ENCODE measurements around the gene SHANK1. TPM values are rescaled to one million over a fixed set of nuclear protein-coding genes. Genes with fewer than 3 reads are reported as not detected.

SHANK1 gene
- total and polyA plus RNA-seq, 2 of the 4 experiments (the other 2 are of a cell fraction): 6.1 to 6.7 TPM

DNA sequence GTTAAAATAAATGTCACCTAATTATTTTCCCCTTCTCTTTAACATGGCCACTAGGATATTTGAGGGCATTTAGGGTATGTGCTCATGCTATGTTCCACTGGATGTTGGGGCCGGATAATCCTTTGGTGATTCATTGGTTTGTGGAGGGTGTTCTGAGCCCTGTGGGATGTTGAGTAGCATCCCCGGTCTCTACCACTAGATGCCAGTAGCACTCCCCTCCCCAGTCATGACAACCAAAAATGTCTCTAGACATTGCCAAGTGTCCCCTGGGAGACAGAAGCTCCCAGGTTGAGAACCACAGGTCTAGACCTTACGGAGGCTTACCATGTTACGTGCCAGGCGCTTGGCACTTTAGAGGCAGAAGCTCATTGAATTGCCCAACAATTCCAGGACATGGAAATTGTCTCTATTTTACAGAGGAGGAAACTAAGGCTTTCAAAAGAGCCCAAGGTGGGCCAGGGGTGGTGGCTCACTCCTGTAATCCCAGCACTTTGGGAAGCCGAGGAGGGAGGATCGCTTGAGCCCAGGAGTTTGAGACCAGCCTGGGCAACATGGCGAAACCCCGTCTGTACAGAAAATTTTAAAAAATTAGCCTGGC, 14.1 kb downstream of the SHANK1 start:
- Histone ChIP-seq H3K23ac (ENCODE audit: low read depth, low read length) (no peak overlapping the region), H4K20me1 (ENCODE audit: insufficient read depth, low read length) (no peaks in the 10 kb centered on the region), H3K4ac (ENCODE audit: low read depth, low read length) (no peak overlapping the region), H4K8ac (ENCODE audit: low read depth in 2 of 2, low read length in 2 of 2) (no peak overlapping the region), H3K79me1 (ENCODE audit: low read depth in 1 of 2, low read length in 2 of 2) (no peaks in the 10 kb centered on the region), H3K4me1 (ENCODE audit: control insufficient read depth, insufficient read depth, low read length) (peaks cover 1% of the 10 kb centered on the region; the same call in 1 of the 2 replicates), H3K27me3 (ENCODE audit: control insufficient read depth, insufficient read depth, low read length) (no peaks in the 10 kb centered on the region), H3K4me3 (ENCODE audit: insufficient read depth, low read depth, low read length) (no peak overlapping the region), H2BK15ac (ENCODE audit: low read depth, low read length) (no peak overlapping the region), H3K27ac (ENCODE audit: insufficient read depth, low read length) (no peak overlapping the region), H3K36me3 (ENCODE audit: control insufficient read depth, insufficient read depth, low read length) (no peaks in the 10 kb centered on the region), H3K9me1 (ENCODE audit: insufficient read depth, low read length) (0 out of 2 replicates have a peak, but pooled peaks cover 3% of the 10 kb centered on the region), H4K91ac (ENCODE audit: insufficient read depth, low read depth, low read length) (no peak overlapping the region), H2BK5ac (ENCODE audit: low read depth, low read length, poor library complexity, severe bottlenecking) (no peak overlapping the region), H3K9ac (ENCODE audit: low read depth, low read length) (no peak overlapping the region), H4K5ac (ENCODE audit: low read depth, low read length) (no peak overlapping the region), H2AFZ (replicated peaks; ENCODE audit: low read length, poor library complexity) (no peak overlapping the region), H3K56ac (ENCODE audit: extremely low read depth, insufficient read depth, low read length) (no peak overlapping the region), H2BK120ac (ENCODE audit: low read depth, low read length) (no peak overlapping the region), H2AK5ac (ENCODE audit: low read depth, low read length) (no peak overlapping the region), H2BK20ac (ENCODE audit: low read depth, low read length) (no peak overlapping the region), H3K4me2 (ENCODE audit: low read depth, low read length) (no peak overlapping the region), H2AK9ac (replicated peaks; ENCODE audit: low read depth, low read length, poor library complexity) (peak overlapping the region; percentile 72), H3K14ac (replicated peaks; ENCODE audit: low read depth, low read length) (no peak overlapping the region), H3K18ac (ENCODE audit: low read depth, low read length) (no peak overlapping the region), H3K9me3 (ENCODE audit: control insufficient read depth, insufficient read depth, low read length) (no peaks in the 10 kb centered on the region)
- 35% methylated on average over 3 of the region's 9 CpGs; no CpG with 5 or more reads in 1 of the 2 experiments for WGBS, 2 experiments (ENCODE audit: extremely low coverage in 2 of 2, insufficient read length in 1 of 2)
- peak; percentile 76 for DNase-seq
- dilution Hi-C loops (cut with HindIII; ENCODE audit: low sequenced_read_pairs, unreplicated experiment): no loop called here
- in situ Hi-C loops (cut with MboI; ENCODE audit: low sequenced_read_pairs): loop anchor here (5.0 to 10.0 kb wide), 2 partner anchors 72 to 341 kb away; partner anchors contain the start of gene NAPSA
- TF ChIP-seq RAD21 (IDR thresholded peaks at IDR 0.05; ENCODE audit: low read length) (peak; percentile 87), FOS (IDR thresholded peaks at IDR 0.05; ENCODE audit: low read depth, low read length) (no peak), MAZ (IDR thresholded peaks at IDR 0.05; ENCODE audit: borderline replicate concordance, low read depth, low read length) (peak; percentile 40; the same call in 1 of the 2 replicates), SMC3 (IDR thresholded peaks at IDR 0.05; ENCODE audit: low read depth, low read length) (peak; percentile 77)
- TF ChIP-seq, protein P1, sequence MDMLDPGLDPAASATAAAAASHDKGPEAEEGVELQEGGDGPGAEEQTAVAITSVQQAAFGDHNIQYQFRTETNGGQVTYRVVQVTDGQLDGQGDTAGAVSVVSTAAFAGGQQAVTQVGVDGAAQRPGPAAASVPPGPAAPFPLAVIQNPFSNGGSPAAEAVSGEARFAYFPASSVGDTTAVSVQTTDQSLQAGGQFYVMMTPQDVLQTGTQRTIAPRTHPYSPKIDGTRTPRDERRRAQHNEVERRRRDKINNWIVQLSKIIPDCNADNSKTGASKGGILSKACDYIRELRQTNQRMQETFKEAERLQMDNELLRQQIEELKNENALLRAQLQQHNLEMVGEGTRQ (IDR thresholded peaks at IDR 0.05; ENCODE audit: low read depth, low read length): no peak
- TF ChIP-seq, protein P2, sequence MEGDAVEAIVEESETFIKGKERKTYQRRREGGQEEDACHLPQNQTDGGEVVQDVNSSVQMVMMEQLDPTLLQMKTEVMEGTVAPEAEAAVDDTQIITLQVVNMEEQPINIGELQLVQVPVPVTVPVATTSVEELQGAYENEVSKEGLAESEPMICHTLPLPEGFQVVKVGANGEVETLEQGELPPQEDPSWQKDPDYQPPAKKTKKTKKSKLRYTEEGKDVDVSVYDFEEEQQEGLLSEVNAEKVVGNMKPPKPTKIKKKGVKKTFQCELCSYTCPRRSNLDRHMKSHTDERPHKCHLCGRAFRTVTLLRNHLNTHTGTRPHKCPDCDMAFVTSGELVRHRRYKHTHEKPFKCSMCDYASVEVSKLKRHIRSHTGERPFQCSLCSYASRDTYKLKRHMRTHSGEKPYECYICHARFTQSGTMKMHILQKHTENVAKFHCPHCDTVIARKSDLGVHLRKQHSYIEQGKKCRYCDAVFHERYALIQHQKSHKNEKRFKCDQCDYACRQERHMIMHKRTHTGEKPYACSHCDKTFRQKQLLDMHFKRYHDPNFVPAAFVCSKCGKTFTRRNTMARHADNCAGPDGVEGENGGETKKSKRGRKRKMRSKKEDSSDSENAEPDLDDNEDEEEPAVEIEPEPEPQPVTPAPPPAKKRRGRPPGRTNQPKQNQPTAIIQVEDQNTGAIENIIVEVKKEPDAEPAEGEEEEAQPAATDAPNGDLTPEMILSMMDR (conservative IDR thresholded peaks at IDR 0.05; ENCODE audit: low read depth, low read length): peak; percentile 87
- intact Hi-C loops (cut with micrococcal nuclease): loop anchor here (1.0 to 2.0 kb wide), 2 partner anchors 78 to 337 kb away; no protein-coding TSS in a partner anchor
- BruUV-seq (replicated peaks): no TSS peak
- ATAC-seq (ENCODE audit: low read depth): peak; percentile 97
- CTCF ChIA-PET: interaction anchor here (0.6 to 1.3 kb wide), 5 partner anchors 10 to 78 kb away, joined by 3 to 4 read pairs (median 3); no protein-coding TSS in a partner anchor
- POLR2A ChIA-PET (ENCODE audit: unreplicated experiment): no interaction called here
